PC-3 (cell line): ENCODE data around the gene SH3RF3. TPM values are rescaled to one million over a fixed set of nuclear protein-coding genes. Genes with fewer than 3 reads are reported as not detected.

Source experiments
- ATAC-seq: fragments of 200-7000 bp; cut with Tn5 transposase; 2 replicates; pipeline ENCODE4 v1.9.1; 2020; ENCODE audit warnings: mild to moderate bottlenecking, moderate library complexity
- BruUV-seq: library from RNA; stranded (reverse); fragments of 400-500 nt; replicated peaks from 2 replicates; lab custom pipeline; 2021; lab: Mats Ljungman, UMichigan
- CTCF ChIA-PET: fragments of 300-600 bp; sonication (Branson Sonifier 250); formaldehyde crosslinking; loops from one replicate; lab custom pipeline; 2022; ENCODE audit warnings: antibody characterized with exemption; lab: Charles Lee
- POLR2A ChIA-PET: fragments of 300-600 bp; sonication (Branson Sonifier 250); formaldehyde crosslinking; loops from one replicate; lab custom pipeline; 2022; ENCODE audit warnings: antibody characterized with exemption; ENCODE audit not compliant: unreplicated experiment; lab: Charles Lee
- DNase-seq: peaks from one replicate; pipeline ENCODE4 v3.0.0-alpha.2; 2015
- H2AFZ ChIP-seq: fragments of 300-600 bp; sonication (generic); 2 replicates; pipeline ENCODE4 v1.6.0; 2016; ENCODE audit warnings: antibody characterized with exemption, low read length
- H3F3A ChIP-seq: fragments of 300-600 bp; sonication (generic); one replicate; pipeline ENCODE4 v1.6.0; 2017; ENCODE audit warnings: antibody characterized with exemption, low read length, control low read depth, mild to moderate bottlenecking; ENCODE audit not compliant: unreplicated experiment
- H3K27ac ChIP-seq: fragments of 300-600 bp; sonication (generic); 2 replicates; pipeline ENCODE4 v1.5.1; 2016; ENCODE audit warnings: mild to moderate bottlenecking, low read length
- H3K27me3 ChIP-seq: fragments of 300-600 bp; sonication (generic); 2 replicates; pipeline ENCODE4 v1.6.1; 2016; ENCODE audit warnings: low read length, mixed read lengths
- H3K36me3 ChIP-seq: fragments of 300-600 bp; sonication (generic); 2 replicates; pipeline ENCODE4 v1.6.1; 2016; ENCODE audit warnings: low read depth, mixed run types, low read length, mixed read lengths
- H3K4me1 ChIP-seq: fragments of 300-600 bp; sonication (generic); 2 replicates; pipeline ENCODE4 v1.5.1; 2016; ENCODE audit warnings: low read length; ENCODE audit not compliant: insufficient read depth
- H3K4me2 ChIP-seq: fragments of 300-600 bp; sonication (generic); 2 replicates; pipeline ENCODE4 v1.6.0; 2016; ENCODE audit warnings: low read length
- H3K4me3 ChIP-seq: fragments of 300-600 bp; sonication (generic); 2 replicates; pipeline ENCODE4 v1.5.1; 2016; ENCODE audit warnings: mild to moderate bottlenecking, low read length, mixed read lengths
- H3K79me2 ChIP-seq: fragments of 300-600 bp; sonication (generic); 2 replicates; pipeline ENCODE4 v1.6.1; 2017; ENCODE audit warnings: low read length, mixed read lengths
- H3K9ac ChIP-seq: fragments of 300-600 bp; sonication (generic); 2 replicates; pipeline ENCODE4 v1.6.0; 2016; ENCODE audit warnings: mild to moderate bottlenecking, low read length
- H3K9me2 ChIP-seq: fragments of 300-600 bp; sonication (generic); replicated peaks from 2 replicates; pipeline ENCODE4 v1.6.1; 2016; ENCODE audit warnings: mixed run types, low read length, mixed read lengths
- H3K9me3 ChIP-seq: fragments of 300-600 bp; sonication (generic); 2 replicates; pipeline ENCODE4 v1.6.1; 2016; ENCODE audit warnings: low read length, mixed read lengths
- H4K20me1 ChIP-seq: fragments of 300-600 bp; sonication (generic); 2 replicates; pipeline ENCODE4 v1.6.1; 2016; ENCODE audit warnings: low read length, mixed read lengths
- EZH2 ChIP-seq: fragments of 300-600 bp; sonication (generic); IDR thresholded peaks from one replicate; pipeline ENCODE4 v1.6.1; 2017; ENCODE audit warnings: antibody characterized with exemption, mild to moderate bottlenecking, low read length; ENCODE audit not compliant: unreplicated experiment
- EZH2phosphoT487 ChIP-seq: fragments of 300-600 bp; sonication (generic); IDR thresholded peaks from 2 replicates; pipeline ENCODE4 v1.6.1; 2018; ENCODE audit warnings: mild to moderate bottlenecking, antibody characterized with exemption, low read length, borderline replicate concordance
- intact Hi-C: fragments of 100-400 bp; cut with micrococcal nuclease; formaldehyde crosslinking; loops from 2 replicates; pipeline ENCODE4 v1.9.0; 2023
- total RNA-seq: library from RNA; depleted of rRNA; stranded (reverse); fragments of >200 nt; gene quantifications from 2 replicates; pipeline ENCODE4 v1.2.3, GENCODE V29; 2014
- TF ChIP-seq, protein P1 (sequence below): fragments of 300-600 bp; sonication (generic); conservative IDR thresholded peaks from 2 replicates; pipeline ENCODE4 v1.5.1; 2017; ENCODE audit warnings: antibody characterized with exemption, low read depth, mild to moderate bottlenecking, low read length

SH3RF3 gene
- total RNA-seq, 1 experiment from 2014 or later, result 11.7 TPM

DNA sequence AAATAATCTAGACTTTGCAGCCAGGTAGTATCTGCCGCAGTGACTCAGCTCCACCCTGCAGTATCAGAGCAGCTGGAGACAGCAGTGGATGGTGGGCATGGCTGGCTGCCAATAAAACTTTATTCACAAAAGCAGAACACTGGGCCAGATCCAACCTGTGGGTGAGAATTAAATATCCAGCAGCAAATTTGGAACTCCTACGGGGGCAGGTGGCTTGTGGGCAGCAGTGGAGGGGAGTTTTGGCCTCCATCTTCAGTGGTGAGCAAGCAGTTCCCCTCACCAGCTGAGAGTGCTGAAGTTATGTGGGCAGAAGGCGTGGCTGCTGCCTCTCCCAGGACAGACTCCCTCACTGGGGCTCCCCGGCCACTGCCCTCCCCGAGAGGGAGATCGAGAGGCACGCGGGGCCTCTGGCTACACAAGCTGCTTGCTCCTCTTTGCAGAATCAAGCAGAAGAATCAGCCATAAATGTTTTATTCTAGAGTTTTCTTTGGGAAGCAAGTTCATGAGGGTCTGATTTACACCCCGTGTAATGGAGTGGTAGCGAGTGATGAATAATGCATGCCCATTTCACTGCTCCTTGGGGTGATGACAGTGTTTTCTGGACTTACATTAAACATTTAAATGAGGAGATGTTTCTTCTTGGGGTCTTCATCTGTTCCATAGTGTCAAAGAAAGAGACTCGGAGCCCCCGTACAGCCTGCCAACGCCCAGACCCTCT is 280.5 kb downstream of the SH3RF3 start:
- no peaks in the 10 kb centered on the region for H4K20me1 ChIP-seq
- POLR2A ChIA-PET, result no interaction called here
- H3K9me3 ChIP-seq, result no peaks in the 10 kb centered on the region
- no peak overlapping the region for H3K4me2 ChIP-seq
- H3F3A ChIP-seq, result no peaks in the 10 kb centered on the region
- no peak for TF ChIP-seq EZH2
- no peak for TF ChIP-seq EZH2phosphoT487
- TF ChIP-seq, protein P1, sequence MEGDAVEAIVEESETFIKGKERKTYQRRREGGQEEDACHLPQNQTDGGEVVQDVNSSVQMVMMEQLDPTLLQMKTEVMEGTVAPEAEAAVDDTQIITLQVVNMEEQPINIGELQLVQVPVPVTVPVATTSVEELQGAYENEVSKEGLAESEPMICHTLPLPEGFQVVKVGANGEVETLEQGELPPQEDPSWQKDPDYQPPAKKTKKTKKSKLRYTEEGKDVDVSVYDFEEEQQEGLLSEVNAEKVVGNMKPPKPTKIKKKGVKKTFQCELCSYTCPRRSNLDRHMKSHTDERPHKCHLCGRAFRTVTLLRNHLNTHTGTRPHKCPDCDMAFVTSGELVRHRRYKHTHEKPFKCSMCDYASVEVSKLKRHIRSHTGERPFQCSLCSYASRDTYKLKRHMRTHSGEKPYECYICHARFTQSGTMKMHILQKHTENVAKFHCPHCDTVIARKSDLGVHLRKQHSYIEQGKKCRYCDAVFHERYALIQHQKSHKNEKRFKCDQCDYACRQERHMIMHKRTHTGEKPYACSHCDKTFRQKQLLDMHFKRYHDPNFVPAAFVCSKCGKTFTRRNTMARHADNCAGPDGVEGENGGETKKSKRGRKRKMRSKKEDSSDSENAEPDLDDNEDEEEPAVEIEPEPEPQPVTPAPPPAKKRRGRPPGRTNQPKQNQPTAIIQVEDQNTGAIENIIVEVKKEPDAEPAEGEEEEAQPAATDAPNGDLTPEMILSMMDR, result no peak
- H3K27me3 ChIP-seq, result no peaks in the 10 kb centered on the region
- BruUV-seq, result no TSS peak
- no peak overlapping the region for H3K4me3 ChIP-seq
- DNase-seq (no peak), ATAC-seq (no peak)
- no peak overlapping the region for H3K27ac ChIP-seq
- intact Hi-C loops, result no loop called here
- H3K79me2 ChIP-seq, result no peaks in the 10 kb centered on the region
- no peak overlapping the region for H2AFZ ChIP-seq
- no peak overlapping the region for H3K9ac ChIP-seq
- no peaks in the 10 kb centered on the region; the same call in 1 of the 2 replicates for H3K4me1 ChIP-seq
- no peaks in the 10 kb centered on the region for H3K9me2 ChIP-seq
- CTCF ChIA-PET, result no interaction called here
- H3K36me3 ChIP-seq, result no peaks in the 10 kb centered on the region

DNA sequence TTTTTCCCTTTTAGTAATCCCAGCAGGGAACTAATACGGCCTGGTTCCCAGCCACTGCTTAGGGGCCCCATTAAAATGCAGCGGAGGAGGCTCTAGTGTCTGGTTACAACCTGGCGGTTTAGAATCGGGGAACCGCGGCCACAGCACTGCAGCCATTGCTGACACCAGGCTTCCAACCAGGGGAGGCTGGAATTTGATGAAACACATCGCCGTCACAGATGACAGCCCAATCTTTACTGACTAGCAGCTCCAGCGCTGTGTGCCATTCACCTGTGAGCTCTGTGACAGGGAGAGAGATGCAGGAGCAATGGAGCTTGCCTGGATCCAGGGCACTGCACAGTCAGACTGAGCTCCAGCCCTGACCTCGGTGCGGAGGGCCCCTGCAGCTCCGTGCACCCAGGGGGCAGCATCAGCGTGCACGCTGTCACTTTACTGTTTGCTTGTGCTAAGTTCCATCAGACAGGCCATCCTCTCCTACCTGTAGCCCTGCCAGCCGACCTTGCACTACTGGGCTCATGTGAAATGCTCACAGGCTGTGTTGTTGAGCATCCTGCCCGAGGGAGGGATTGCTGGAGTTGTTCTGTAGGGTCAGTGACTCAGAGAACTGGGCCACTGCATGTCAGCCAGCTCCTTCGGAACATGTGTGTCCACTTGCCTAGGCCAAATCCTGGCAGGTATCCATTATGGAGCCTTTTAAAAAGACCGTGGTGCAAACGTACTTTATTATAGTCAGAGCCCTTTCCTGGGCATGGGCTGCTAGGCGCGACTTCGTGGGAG is 281.2 kb downstream of the SH3RF3 start:
- Histone ChIP-seq H3F3A (no peaks in the 10 kb centered on the region), H4K20me1 (no peaks in the 10 kb centered on the region), H3K79me2 (no peaks in the 10 kb centered on the region), H3K27ac (no peak overlapping the region), H3K9me2 (no peaks in the 10 kb centered on the region), H3K4me2 (no peak overlapping the region), H2AFZ (no peak overlapping the region), H3K9ac (no peak overlapping the region), H3K4me3 (no peak overlapping the region), H3K36me3 (no peaks in the 10 kb centered on the region), H3K4me1 (no peaks in the 10 kb centered on the region; the same call in 1 of the 2 replicates), H3K27me3 (no peaks in the 10 kb centered on the region), H3K9me3 (no peaks in the 10 kb centered on the region)
- POLR2A ChIA-PET, result no interaction called here
- DNase-seq (no peak), ATAC-seq (no peak)
- intact Hi-C loops, result no loop called here
- TF ChIP-seq, protein P1, result no peak
- TF ChIP-seq EZH2 (no peak), EZH2phosphoT487 (no peak)
- BruUV-seq, result no TSS peak
- CTCF ChIA-PET, result no interaction called here
